Loucy (cell line): ENCODE results near the gene GDF2.

Source experiments
- H2AFZ ChIP-seq: fragments of 200-600 bp; sonication (generic); 2 replicates; pipeline ENCODE4 v1.6.0; 2016; ENCODE audit warnings: antibody characterized with exemption, mild to moderate bottlenecking, low read length, moderate library complexity
- H3F3A ChIP-seq: fragments of 200-600 bp; 2 replicates; pipeline ENCODE4 v1.6.0; 2016; ENCODE audit warnings: antibody characterized with exemption, low read depth, mild to moderate bottlenecking
- H3K27me3 ChIP-seq: fragments of 200-600 bp; sonication (generic); 2 replicates; pipeline ENCODE4 v1.6.1; 2014; ENCODE audit warnings: low read length, mild to moderate bottlenecking; ENCODE audit not compliant: insufficient read depth, poor library complexity, severe bottlenecking
- H3K36me3 ChIP-seq: fragments of 200-600 bp; sonication (generic); 2 replicates; pipeline ENCODE4 v1.6.1; 2016; ENCODE audit warnings: low read length; ENCODE audit not compliant: insufficient read depth
- H3K4me1 ChIP-seq: fragments of 200-600 bp; sonication (generic); 2 replicates; pipeline ENCODE4 v1.5.1; 2014; ENCODE audit warnings: low read length, mild to moderate bottlenecking; ENCODE audit not compliant: insufficient read depth, poor library complexity, severe bottlenecking
- H3K4me2 ChIP-seq: fragments of 200-600 bp; sonication (generic); 2 replicates; pipeline ENCODE4 v1.6.0; 2014; ENCODE audit warnings: antibody characterized with exemption, low read length, low read depth, mild to moderate bottlenecking; ENCODE audit not compliant: poor library complexity, severe bottlenecking
- H3K4me3 ChIP-seq: fragments of 200-600 bp; sonication (generic); 2 replicates; pipeline ENCODE4 v1.5.1; 2014; ENCODE audit warnings: low read length, mild to moderate bottlenecking, mixed read lengths; ENCODE audit not compliant: poor library complexity, severe bottlenecking
- H3K79me2 ChIP-seq: fragments of 200-600 bp; sonication (generic); 2 replicates; pipeline ENCODE4 v1.6.1; 2014; ENCODE audit warnings: low read length; ENCODE audit not compliant: insufficient read depth
- H3K9ac ChIP-seq: fragments of 200-600 bp; sonication (generic); 2 replicates; pipeline ENCODE4 v1.6.0; 2014; ENCODE audit warnings: mild to moderate bottlenecking, low read depth, low read length, moderate library complexity; ENCODE audit not compliant: poor library complexity, severe bottlenecking
- H3K9me2 ChIP-seq: fragments of 200-600 bp; sonication (generic); replicated peaks from 2 replicates; pipeline ENCODE4 v1.6.1; 2016; ENCODE audit warnings: low read depth, low read length, mixed read lengths
- H3K9me3 ChIP-seq: fragments of 200-600 bp; sonication (generic); 2 replicates; pipeline ENCODE4 v1.6.1; 2014; ENCODE audit warnings: mild to moderate bottlenecking, antibody characterized with exemption, low read length, low read depth; ENCODE audit not compliant: insufficient read depth
- H4K20me1 ChIP-seq: fragments of 200-600 bp; sonication (generic); 2 replicates; pipeline ENCODE4 v1.6.0; 2014; ENCODE audit warnings: antibody characterized with exemption, low read length, mild to moderate bottlenecking; ENCODE audit not compliant: insufficient read depth, poor library complexity, severe bottlenecking
- CTCF ChIP-seq: fragments of 200-600 bp; sonication (generic); conservative IDR thresholded peaks from 2 replicates; pipeline ENCODE4 v1.5.1; 2014; ENCODE audit warnings: mild to moderate bottlenecking, antibody characterized with exemption, low read length
- EZH2phosphoT487 ChIP-seq: fragments of 200-600 bp; IDR thresholded peaks from 2 replicates; pipeline ENCODE4 v1.6.1; 2018; ENCODE audit warnings: antibody characterized with exemption, mild to moderate bottlenecking, moderate library complexity, borderline replicate concordance

The GDF2 gene

GRCh38 chr10:47339186-47339735 lies 17.0 kb downstream of the GDF2 start:
- Histone ChIP-seq H3K27me3 (no peaks in the 10 kb centered on the region), H3K9ac (no peak overlapping the region)
- no peak for TF ChIP-seq CTCF

DNA sequence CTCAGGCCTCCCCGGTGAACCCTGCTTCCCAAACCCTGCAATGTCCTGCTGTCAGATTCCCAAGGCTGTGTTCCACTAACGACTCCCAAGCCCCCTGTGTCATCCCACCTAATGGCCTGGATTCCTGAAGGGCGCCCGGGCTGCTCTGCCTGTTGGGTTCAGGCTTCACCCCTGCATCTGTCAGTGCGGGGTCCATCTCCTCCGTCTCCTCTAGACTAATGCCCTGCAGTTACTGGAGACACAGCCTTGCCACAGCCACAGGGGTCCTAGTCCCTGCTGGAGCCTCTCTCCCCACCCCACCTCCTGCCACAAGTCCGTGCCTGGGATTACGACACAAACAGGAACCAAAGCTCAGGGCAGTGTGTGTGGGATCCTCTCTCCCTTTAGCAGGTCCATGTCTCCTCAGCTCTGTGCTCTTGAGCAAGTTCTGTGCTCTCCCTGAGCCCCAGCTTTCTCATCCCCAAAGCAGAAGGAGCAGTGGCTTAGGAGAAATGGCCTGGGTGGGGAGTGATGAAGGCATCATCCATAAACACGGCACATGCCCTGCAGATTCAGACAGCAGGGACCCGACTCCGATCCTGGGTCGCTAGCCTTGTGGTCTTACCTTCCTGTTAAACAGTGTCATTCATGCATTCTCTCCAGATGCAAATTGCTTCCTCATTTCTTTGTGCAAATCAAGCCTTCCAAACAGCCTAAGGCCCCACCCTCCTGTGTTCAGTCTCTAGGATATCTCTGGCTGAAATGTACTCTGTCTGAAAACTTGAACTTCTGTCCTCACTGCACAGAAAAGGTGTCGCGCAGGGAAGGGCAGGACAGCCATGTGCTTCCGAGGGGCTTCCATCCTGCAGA lies 17.7 kb downstream of the GDF2 start:
- H3K9me3 ChIP-seq, result no peaks in the 10 kb centered on the region
- H3K9me2 ChIP-seq, result no peaks in the 10 kb centered on the region
- H3K4me3 ChIP-seq, result no peak overlapping the region
- no peaks in the 10 kb centered on the region for H3K79me2 ChIP-seq
- no peaks in the 10 kb centered on the region for H4K20me1 ChIP-seq
- TF ChIP-seq EZH2phosphoT487, result no peak
- no peak for TF ChIP-seq CTCF
- H2AFZ ChIP-seq, result no peak overlapping the region
- H3K36me3 ChIP-seq, result no peaks in the 10 kb centered on the region
- no peak overlapping the region for H3K9ac ChIP-seq
- H3F3A ChIP-seq, result no peaks in the 10 kb centered on the region
- no peaks in the 10 kb centered on the region for H3K4me1 ChIP-seq
- H3K4me2 ChIP-seq, result no peak overlapping the region
- H3K27me3 ChIP-seq, result no peaks in the 10 kb centered on the region

More at GRCh38 chr10:47339186-47339735, 17.0 kb downstream of the GDF2 start:
- Histone ChIP-seq H3K79me2 (no peaks in the 10 kb centered on the region), H3K9me2 (no peaks in the 10 kb centered on the region), H3K4me3 (no peak overlapping the region), H3K36me3 (no peaks in the 10 kb centered on the region), H3F3A (no peaks in the 10 kb centered on the region), H3K4me2 (no peak overlapping the region), H3K4me1 (no peaks in the 10 kb centered on the region), H2AFZ (no peak overlapping the region), H4K20me1 (no peaks in the 10 kb centered on the region), H3K9me3 (no peaks in the 10 kb centered on the region)

DNA sequence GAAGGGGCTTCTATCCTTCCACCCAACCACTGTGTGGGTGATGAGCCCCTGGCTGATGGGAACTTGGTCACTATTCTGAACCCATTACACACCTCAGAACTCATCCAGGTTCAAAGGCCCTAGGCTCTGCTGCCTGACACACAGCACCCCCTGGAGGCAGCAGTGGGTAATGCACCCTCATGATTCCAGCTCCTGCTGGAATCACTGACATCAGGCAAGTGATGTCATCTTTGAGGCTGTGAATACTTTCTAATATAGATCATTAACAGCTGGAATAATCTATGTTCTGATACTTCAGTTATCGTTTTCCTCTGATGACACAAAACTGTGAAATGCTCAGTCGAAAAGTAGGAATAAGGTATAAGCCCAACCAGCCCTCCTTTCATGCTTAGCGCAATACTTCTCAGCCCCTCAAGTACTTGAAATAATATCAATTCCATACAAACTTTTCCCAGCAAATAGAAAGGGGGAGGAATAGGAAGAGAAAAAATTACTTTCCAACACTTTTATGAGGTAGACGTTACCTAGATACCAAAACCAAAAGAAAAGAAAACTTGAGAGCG lies 18.4 kb downstream of the GDF2 start:
- no peaks in the 10 kb centered on the region for H3K9me3 ChIP-seq
- H3K4me2 ChIP-seq, result no peak overlapping the region
- H3F3A ChIP-seq, result no peaks in the 10 kb centered on the region
- no peak overlapping the region for H3K9ac ChIP-seq
- TF ChIP-seq CTCF, result peak; percentile 99
- no peak for TF ChIP-seq EZH2phosphoT487
- no peaks in the 10 kb centered on the region for H3K36me3 ChIP-seq
- H3K4me1 ChIP-seq, result no peaks in the 10 kb centered on the region
- H3K9me2 ChIP-seq, result no peaks in the 10 kb centered on the region
- no peak overlapping the region for H2AFZ ChIP-seq
- H3K27me3 ChIP-seq, result no peaks in the 10 kb centered on the region
- no peak overlapping the region for H3K4me3 ChIP-seq
- no peaks in the 10 kb centered on the region for H3K79me2 ChIP-seq
- H4K20me1 ChIP-seq, result no peaks in the 10 kb centered on the region
